Measurements from ENCODE around the gene SLC9A9. TPM values are rescaled to one million over a fixed set of nuclear protein-coding genes. Genes with fewer than 3 reads are reported as not detected.

Gene SLC9A9
- total and polyA plus RNA-seq, 7 donors: 1.3 to 5.4 (median 2.9) TPM

DNA sequence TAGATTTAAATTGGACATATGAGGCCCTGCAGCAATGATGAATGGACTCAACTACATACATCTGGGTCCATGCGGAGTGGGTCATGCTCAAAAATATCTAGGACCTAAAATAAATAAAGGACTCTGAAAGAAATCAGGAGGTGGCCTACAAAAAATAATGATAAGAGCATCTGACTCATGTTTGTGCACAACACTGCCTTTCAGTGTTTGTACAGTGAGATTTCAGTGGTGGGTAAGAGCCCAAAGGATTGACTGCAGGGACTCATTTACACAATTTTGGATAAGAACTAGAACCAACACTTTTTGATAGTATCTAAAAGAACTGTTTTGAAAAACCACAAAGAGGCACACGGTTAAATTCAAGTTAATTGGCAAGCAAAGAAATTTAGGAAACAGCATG is 285.5 kb downstream of the SLC9A9 start:
- TF ChIP-seq, protein P1, sequence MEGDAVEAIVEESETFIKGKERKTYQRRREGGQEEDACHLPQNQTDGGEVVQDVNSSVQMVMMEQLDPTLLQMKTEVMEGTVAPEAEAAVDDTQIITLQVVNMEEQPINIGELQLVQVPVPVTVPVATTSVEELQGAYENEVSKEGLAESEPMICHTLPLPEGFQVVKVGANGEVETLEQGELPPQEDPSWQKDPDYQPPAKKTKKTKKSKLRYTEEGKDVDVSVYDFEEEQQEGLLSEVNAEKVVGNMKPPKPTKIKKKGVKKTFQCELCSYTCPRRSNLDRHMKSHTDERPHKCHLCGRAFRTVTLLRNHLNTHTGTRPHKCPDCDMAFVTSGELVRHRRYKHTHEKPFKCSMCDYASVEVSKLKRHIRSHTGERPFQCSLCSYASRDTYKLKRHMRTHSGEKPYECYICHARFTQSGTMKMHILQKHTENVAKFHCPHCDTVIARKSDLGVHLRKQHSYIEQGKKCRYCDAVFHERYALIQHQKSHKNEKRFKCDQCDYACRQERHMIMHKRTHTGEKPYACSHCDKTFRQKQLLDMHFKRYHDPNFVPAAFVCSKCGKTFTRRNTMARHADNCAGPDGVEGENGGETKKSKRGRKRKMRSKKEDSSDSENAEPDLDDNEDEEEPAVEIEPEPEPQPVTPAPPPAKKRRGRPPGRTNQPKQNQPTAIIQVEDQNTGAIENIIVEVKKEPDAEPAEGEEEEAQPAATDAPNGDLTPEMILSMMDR (IDR thresholded peaks at IDR 0.05): no peak
- DNase-seq: no peak
- Histone ChIP-seq H3K27ac (no peak overlapping the region), H3K4me3 (no peak overlapping the region), H3K4me1 (no peaks in the 10 kb centered on the region), H3K9me3 (no peaks in the 10 kb centered on the region), H3K36me3 (ENCODE audit: insufficient read depth in 1 of 2, low read depth in 1 of 2) (no peaks in the 10 kb centered on the region), H3K27me3 (ENCODE audit: insufficient read depth in 3 of 3, low read length in 2 of 3) (no peaks in the 10 kb centered on the region)
- 76 to 79% (median 76%) methylated on average over 2 of the region's 2 CpGs for WGBS, 3 donors
- no peak for ATAC-seq
- intact Hi-C loops (cut with DNase I): no loop called here

DNA sequence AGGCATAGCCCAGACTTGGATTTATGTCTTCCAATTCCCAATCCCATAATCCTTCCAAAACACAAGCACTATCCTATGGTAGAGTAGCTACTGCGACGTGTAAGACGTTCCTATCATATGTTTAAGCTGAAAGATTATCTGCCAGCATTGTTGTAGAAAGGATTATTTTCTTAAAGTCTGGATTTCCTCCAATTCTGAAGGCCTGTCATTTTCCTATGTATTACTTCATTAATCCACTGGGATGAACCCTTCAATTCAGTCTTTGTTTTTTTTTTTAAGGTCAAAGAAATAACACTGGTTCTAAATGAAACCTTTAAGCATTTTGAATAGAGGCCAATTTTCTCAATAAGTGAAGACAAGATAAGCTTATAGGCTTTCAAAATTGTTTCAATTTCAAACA is 289.0 kb downstream of the SLC9A9 start:
- ATAC-seq (no peak), DNase-seq (no peak)
- H3K27ac ChIP-seq: no peak overlapping the region
- H3K4me1 ChIP-seq: no peaks in the 10 kb centered on the region
- H3K27me3 ChIP-seq (ENCODE audit: insufficient read depth in 3 of 3, low read length in 2 of 3): no peaks in the 10 kb centered on the region
- H3K36me3 ChIP-seq (ENCODE audit: insufficient read depth in 1 of 2, low read depth in 1 of 2): no peaks in the 10 kb centered on the region
- 52 to 60% (median 60%) methylated on average over 3 of the region's 3 CpGs for WGBS, 3 donors
- TF ChIP-seq, protein P1 (IDR thresholded peaks at IDR 0.05): no peak
- intact Hi-C loops (cut with DNase I): no loop called here
- no peaks in the 10 kb centered on the region for H3K9me3 ChIP-seq
- H3K4me3 ChIP-seq: no peak overlapping the region

DNA sequence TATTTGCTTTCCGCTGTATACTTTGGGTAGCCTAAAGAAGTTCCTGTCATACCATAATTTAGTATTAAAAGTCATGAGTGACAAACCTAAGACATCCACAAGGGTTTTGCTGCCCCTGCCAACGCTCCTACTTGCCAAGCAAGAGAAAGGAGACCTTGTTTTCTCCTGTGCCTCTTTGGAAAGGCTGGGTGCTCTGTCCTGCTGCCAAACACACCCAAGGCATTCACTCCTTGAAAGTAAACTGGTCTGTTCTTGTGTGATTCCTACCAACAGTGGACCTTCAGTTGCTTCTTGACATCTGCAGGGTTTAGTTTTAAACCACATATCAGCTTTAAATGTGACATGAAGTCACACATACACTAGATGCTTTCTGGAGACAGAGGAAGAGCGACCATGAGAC is 295.4 kb downstream of the SLC9A9 start:
- intact Hi-C loops (cut with DNase I): no loop called here
- ATAC-seq (no peak), DNase-seq (no peak)
- no peaks in the 10 kb centered on the region for H3K27me3 ChIP-seq (ENCODE audit: insufficient read depth in 3 of 3, low read length in 2 of 3)
- H3K4me3 ChIP-seq: no peak overlapping the region
- H3K27ac ChIP-seq: no peak overlapping the region
- H3K36me3 ChIP-seq (ENCODE audit: insufficient read depth in 1 of 2, low read depth in 1 of 2): no peaks in the 10 kb centered on the region
- no peaks in the 10 kb centered on the region for H3K4me1 ChIP-seq
- TF ChIP-seq, protein P1 (IDR thresholded peaks at IDR 0.05): no peak
- 77 to 90% (median 77%) methylated on average over 3 of the region's 3 CpGs for WGBS, 3 donors
- H3K9me3 ChIP-seq: no peaks in the 10 kb centered on the region

DNA sequence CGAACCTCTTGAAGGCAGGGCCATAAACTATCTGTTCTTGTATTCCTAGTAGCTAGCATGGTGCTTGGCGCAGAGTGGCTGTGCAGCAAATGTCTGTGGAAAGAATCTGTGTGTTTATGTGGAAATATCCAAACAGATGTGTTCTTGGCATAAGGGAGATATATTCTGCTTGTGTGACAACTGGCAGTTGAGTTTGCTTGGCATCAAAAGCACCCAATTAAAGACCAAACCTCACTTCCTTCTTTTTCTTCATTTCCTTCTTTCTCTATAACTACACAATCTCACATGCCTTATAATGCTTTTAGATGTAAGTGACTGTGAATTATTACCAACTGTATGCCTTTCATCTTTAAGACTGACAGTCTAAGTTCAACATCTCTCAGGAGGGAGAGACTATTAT is 296.5 kb downstream of the SLC9A9 start:
- no peaks in the 10 kb centered on the region for H3K9me3 ChIP-seq
- no peaks in the 10 kb centered on the region for H3K27me3 ChIP-seq (ENCODE audit: insufficient read depth in 3 of 3, low read length in 2 of 3)
- WGBS, 3 donors: 43 to 55% (median 45%) methylated on average over 2 of the region's 2 CpGs
- H3K4me3 ChIP-seq: no peak overlapping the region
- ATAC-seq (no peak), DNase-seq (no peak)
- intact Hi-C loops (cut with DNase I): no loop called here
- no peak overlapping the region for H3K27ac ChIP-seq
- H3K36me3 ChIP-seq (ENCODE audit: insufficient read depth in 1 of 2, low read depth in 1 of 2): no peaks in the 10 kb centered on the region
- TF ChIP-seq, protein P1 (IDR thresholded peaks at IDR 0.05): no peak
- no peaks in the 10 kb centered on the region for H3K4me1 ChIP-seq

DNA sequence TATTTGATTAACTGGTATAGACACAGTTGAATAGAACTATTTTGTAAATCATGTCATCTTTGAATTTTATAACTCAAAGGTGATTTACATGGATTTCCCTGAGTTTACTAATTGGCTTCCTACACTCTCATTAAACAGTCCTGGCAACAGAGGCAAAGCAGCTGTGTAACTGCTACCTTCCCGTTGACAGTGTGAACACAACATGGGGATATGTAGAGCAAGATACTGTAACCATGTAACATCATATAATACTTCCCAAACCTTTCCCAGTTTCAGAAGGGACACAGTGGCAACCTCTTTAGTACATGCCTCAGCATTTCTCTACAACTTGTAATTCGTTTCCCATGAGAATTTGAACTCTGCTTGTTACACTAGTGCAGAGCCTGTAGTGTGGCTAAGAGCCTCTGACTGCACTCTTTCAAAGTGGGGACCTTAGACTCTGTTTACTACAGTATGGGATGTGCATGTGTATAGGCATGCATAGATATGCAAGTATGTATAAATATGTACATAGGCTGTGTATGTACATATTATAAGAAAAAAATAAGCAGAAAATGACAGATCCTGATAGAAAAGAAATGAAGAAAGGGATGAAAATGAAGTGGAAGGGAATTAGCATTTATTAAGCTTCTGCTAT is 299.3 kb downstream of the SLC9A9 start:
- H3K27me3 ChIP-seq (ENCODE audit: insufficient read depth in 3 of 3, low read length in 2 of 3): no peaks in the 10 kb centered on the region
- intact Hi-C loops (cut with DNase I): no loop called here
- DNase-seq (no peak), ATAC-seq (no peak)
- TF ChIP-seq, protein P1 (IDR thresholded peaks at IDR 0.05): no peak
- H3K4me1 ChIP-seq: no peaks in the 10 kb centered on the region
- H3K36me3 ChIP-seq (ENCODE audit: insufficient read depth in 1 of 2, low read depth in 1 of 2): no peaks in the 10 kb centered on the region
- no peaks in the 10 kb centered on the region for H3K9me3 ChIP-seq
- no peak overlapping the region for H3K27ac ChIP-seq
- 65 to 77% (median 67%) methylated on average over 2 of the region's 2 CpGs for WGBS, 3 donors
- no peak overlapping the region for H3K4me3 ChIP-seq

All from psoas muscle (tissue), 8 donors.